Caco-2 (cell line): Measurements from ENCODE around the gene OR52A5. TPM values are rescaled to one million over a fixed set of nuclear protein-coding genes. Genes with fewer than 3 reads are reported as not detected.
"Not testable (repeated sequence)": the region's sequence is repeated elsewhere in the genome, so short reads cannot be mapped to it uniquely, and the experiment has no call there.

Experiments used
- BruUV-seq: library from RNA; stranded (reverse); fragments of 400-500 nt; replicated peaks from 2 replicates; lab custom pipeline; 2021; lab: Mats Ljungman, UMichigan
- CTCF ChIA-PET: fragments of 300-600 bp; sonication (Branson Sonifier 250); formaldehyde crosslinking; loops from one replicate; lab custom pipeline; 2022; ENCODE audit warnings: antibody characterized with exemption; lab: Charles Lee
- POLR2A ChIA-PET: fragments of 300-600 bp; sonication (Branson Sonifier 250); formaldehyde crosslinking; loops from one replicate; lab custom pipeline; 2022; ENCODE audit warnings: antibody characterized with exemption; lab: Charles Lee
- DNase-seq, 2 experiments: peaks; one replicate each; pipeline versions ENCODE4 v3.0.0 to v3.0.0-alpha.2; 2020 to 2022
- H3K27me3 ChIP-seq: replicated peaks from 2 replicates; pipeline ENCODE4 v1.6.0; 2011; ENCODE audit warnings: low read length; ENCODE audit not compliant: control insufficient read depth, insufficient read depth
- H3K36me3 ChIP-seq: 2 replicates; pipeline ENCODE4 v1.5.1; 2011; ENCODE audit warnings: low read length; ENCODE audit not compliant: control insufficient read depth, insufficient read depth
- H3K4me1 ChIP-seq: fragments of 250-450 bp; sonication (Bioruptor Pico); 2 replicates; pipeline ENCODE4 v1.5.1; 2020; ENCODE audit warnings: mild to moderate bottlenecking
- H3K4me3 ChIP-seq: 2 replicates; pipeline ENCODE4 v1.5.1; 2011; ENCODE audit warnings: low read depth, mild to moderate bottlenecking, control low read depth, low read length
- H3K9me3 ChIP-seq: fragments of 250-450 bp; sonication (Bioruptor Pico); 2 replicates; pipeline ENCODE4 v1.5.1; 2020; ENCODE audit warnings: mild to moderate bottlenecking, moderate library complexity
- H3K27ac Mint-ChIP-seq: one replicate; pipeline ENCODE4 v1.8.0; 2022; ENCODE audit warnings: mixed read lengths; ENCODE audit not compliant: unreplicated experiment
- H3K27me3 Mint-ChIP-seq: one replicate; pipeline ENCODE4 v1.8.0; 2022; ENCODE audit warnings: mixed read lengths; ENCODE audit not compliant: insufficient read depth, unreplicated experiment
- H3K36me3 Mint-ChIP-seq: one replicate; pipeline ENCODE4 v1.8.0; 2022; ENCODE audit warnings: mild to moderate bottlenecking, mixed read lengths; ENCODE audit not compliant: insufficient read depth, unreplicated experiment
- H3K4me1 Mint-ChIP-seq: one replicate; pipeline ENCODE4 v1.8.0; 2022; ENCODE audit warnings: low read depth, mixed read lengths; ENCODE audit not compliant: unreplicated experiment
- H3K4me3 Mint-ChIP-seq: one replicate; pipeline ENCODE4 v1.8.0; 2022; ENCODE audit warnings: mild to moderate bottlenecking, moderate library complexity, mixed read lengths; ENCODE audit not compliant: unreplicated experiment
- H3K9me3 Mint-ChIP-seq: one replicate; pipeline ENCODE4 v1.8.0; 2022; ENCODE audit warnings: mixed read lengths; ENCODE audit not compliant: unreplicated experiment
- CTCF ChIP-seq, 2 experiments: fragments of 200-600 bp in 1 of 2; IDR thresholded peaks; 1 replicate in 1 of 2; 2 replicates in 1 of 2; pipeline versions ENCODE4 v1.5.1 to v1.8.0; 2011 to 2022; ENCODE audit warnings: antibody characterized with exemption in 1 of 2, control low read depth in 1 of 2, inconsistent platforms in 1 of 2, low read depth in 1 of 2, low read length in 1 of 2, mild to moderate bottlenecking in 1 of 2, moderate library complexity in 1 of 2; ENCODE audit not compliant: insufficient read depth in 1 of 2, severe bottlenecking in 1 of 2, unreplicated experiment in 1 of 2
- intact Hi-C: fragments of 100-400 bp; cut with micrococcal nuclease; formaldehyde crosslinking; loops from one replicate; pipeline ENCODE4 v1.10.0; 2022; ENCODE audit not compliant: unreplicated experiment
- total RNA-seq: library from RNA; stranded (reverse); gene quantifications from 2 replicates; pipeline ENCODE4 v1.2.3, GENCODE V29; 2022

Gene OR52A5
- total RNA-seq, 1 experiment from 2014 or later, result not detected

- Histone ChIP-seq H3K4me1 (no peaks in the 10 kb centered on the region), H3K27me3 (no peaks in the 10 kb centered on the region), H3K36me3 (no peaks in the 10 kb centered on the region), H3K4me3 (no peak overlapping the region), H3K9me3 (no peaks in the 10 kb centered on the region)
- H3K4me1 Mint-ChIP-seq, result no peaks in the 10 kb centered on the region
- no peaks in the 10 kb centered on the region for H3K36me3 Mint-ChIP-seq
- CTCF ChIA-PET, result no interaction called here
- H3K27me3 Mint-ChIP-seq, result peaks cover 10% of the 10 kb centered on the region
- intact Hi-C loops, result no loop called here
- POLR2A ChIA-PET, result no interaction called here
- H3K27ac Mint-ChIP-seq, result no peak overlapping the region
- no peak for DNase-seq
- no peak overlapping the region for H3K4me3 Mint-ChIP-seq
- no peaks in the 10 kb centered on the region for H3K9me3 Mint-ChIP-seq
- no TSS peak for BruUV-seq
- no peak for TF ChIP-seq CTCF (IDR thresholded peaks at IDR 0.05; ENCODE audit: insufficient read depth in 1 of 2, low read depth in 1 of 2, low read length in 1 of 2, severe bottlenecking in 1 of 2, unreplicated experiment in 1 of 2)
Measured at GRCh38 chr11:5171856-5172255, 33.7 kb upstream of the OR52A5 start.

- intact Hi-C loops, H3K27me3 ChIP-seq, H3K27ac Mint-ChIP-seq, H3K4me3 Mint-ChIP-seq, DNase-seq, H3K9me3 Mint-ChIP-seq, H3K4me3 ChIP-seq, H3K36me3 Mint-ChIP-seq, CTCF ChIA-PET, H3K9me3 ChIP-seq, H3K36me3 ChIP-seq, BruUV-seq, H3K4me1 ChIP-seq, POLR2A ChIA-PET, H3K4me1 Mint-ChIP-seq: not testable (repeated sequence)
- peaks cover 18% of the 10 kb centered on the region for H3K27me3 Mint-ChIP-seq
Measured at GRCh38 chr11:5165898-5166297, 27.7 kb upstream of the OR52A5 start.

- H3K36me3 ChIP-seq, H3K4me1 Mint-ChIP-seq, DNase-seq, POLR2A ChIA-PET, H3K4me3 Mint-ChIP-seq, H3K27ac Mint-ChIP-seq, intact Hi-C loops, CTCF ChIA-PET, H3K4me1 ChIP-seq, H3K27me3 ChIP-seq, BruUV-seq, H3K9me3 ChIP-seq, H3K36me3 Mint-ChIP-seq, H3K4me3 ChIP-seq, H3K9me3 Mint-ChIP-seq: not testable (repeated sequence)
- H3K27me3 Mint-ChIP-seq, result peaks cover 15% of the 10 kb centered on the region
Measured at GRCh38 chr11:5164807-5165206, 26.7 kb upstream of the OR52A5 start.

- CTCF ChIA-PET, H3K4me1 Mint-ChIP-seq, H3K9me3 Mint-ChIP-seq, H3K4me1 ChIP-seq, H3K4me3 Mint-ChIP-seq, BruUV-seq, H3K36me3 ChIP-seq, DNase-seq, intact Hi-C loops, POLR2A ChIA-PET, H3K27ac Mint-ChIP-seq, H3K27me3 ChIP-seq, H3K36me3 Mint-ChIP-seq, H3K4me3 ChIP-seq, H3K9me3 ChIP-seq: not testable (repeated sequence)
- H3K27me3 Mint-ChIP-seq, result peaks cover 13% of the 10 kb centered on the region
Measured at GRCh38 chr11:5161045-5161444, 22.9 kb upstream of the OR52A5 start.

GRCh38 chr11:5160217-5160616, 22.1 kb upstream of the OR52A5 start:
- intact Hi-C loops, CTCF ChIA-PET, H3K9me3 Mint-ChIP-seq, H3K4me1 ChIP-seq, H3K4me3 ChIP-seq, H3K4me3 Mint-ChIP-seq, DNase-seq, H3K27me3 Mint-ChIP-seq, H3K36me3 Mint-ChIP-seq, H3K36me3 ChIP-seq, H3K27me3 ChIP-seq, H3K4me1 Mint-ChIP-seq, H3K27ac Mint-ChIP-seq, H3K9me3 ChIP-seq, POLR2A ChIA-PET, BruUV-seq: not testable (repeated sequence)
